NCI-H2081 (cell line): ENCODE measurements around the gene AXL.
A peak's percentile ranks its signal among the peaks of the same experiment; 100 is the strongest.

Experiments used
- DNase-seq, 2 experiments: peaks; one replicate each; lab custom pipeline; 2025; lab: John Stamatoyannopoulos, UW

AXL gene

GRCh38 chr19:41235480-41235879 lies 16.5 kb downstream of the AXL start:
- DNase-seq = no peak

DNA sequence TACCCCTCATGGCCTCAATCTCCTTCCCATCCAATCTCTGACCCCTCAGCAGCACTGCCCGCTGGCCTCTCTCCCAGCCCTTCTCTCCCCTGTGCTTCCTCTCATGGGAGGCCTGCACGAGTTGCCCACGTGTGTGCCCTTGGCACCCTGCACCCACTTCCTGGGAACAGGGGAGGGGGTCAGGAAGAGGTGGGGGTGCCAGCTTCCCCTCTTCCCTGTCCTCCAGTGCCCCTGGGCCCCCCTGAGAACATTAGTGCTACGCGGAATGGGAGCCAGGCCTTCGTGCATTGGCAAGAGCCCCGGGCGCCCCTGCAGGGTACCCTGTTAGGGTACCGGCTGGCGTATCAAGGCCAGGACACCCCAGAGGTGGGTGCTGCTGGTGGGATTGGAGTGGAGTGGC lies 19.2 kb downstream of the AXL start:
- no peak for DNase-seq

GRCh38 chr19:41239363-41239762 lies 20.3 kb downstream of the AXL start:
- no peak for DNase-seq

- DNase-seq = no peak
Observed at GRCh38 chr19:41239961-41240574, 21.0 kb downstream of the AXL start.

- no peak for DNase-seq
Observed at GRCh38 chr19:41241859-41242258, 22.8 kb downstream of the AXL start.

GRCh38 chr19:41244117-41244516 lies 25.1 kb downstream of the AXL start:
- no peak for DNase-seq

DNA sequence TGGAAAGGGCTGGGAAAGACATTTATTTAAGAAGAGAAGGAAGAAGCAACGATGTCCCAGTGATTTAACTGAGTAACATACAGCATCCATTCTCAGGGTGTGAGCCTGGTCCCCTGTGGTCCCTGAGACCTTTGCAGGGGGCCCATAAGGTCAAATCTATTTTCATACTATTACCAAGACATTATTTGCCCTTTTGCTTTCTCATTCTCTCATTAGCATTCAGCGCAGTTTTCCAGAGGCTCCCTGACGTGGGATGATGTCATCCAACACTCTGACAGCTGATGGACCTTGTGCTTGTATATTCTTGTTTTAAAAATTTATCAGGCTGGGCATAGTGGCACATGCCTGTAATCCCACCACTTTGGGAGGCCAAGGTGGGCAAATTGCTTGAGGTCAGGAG lies 26.8 kb downstream of the AXL start:
- no peak for DNase-seq

- no peak for DNase-seq
Observed at GRCh38 chr19:41248895-41249294, 29.9 kb downstream of the AXL start.

GRCh38 chr19:41249707-41250423 lies 30.8 kb downstream of the AXL start:
- no peak for DNase-seq

GRCh38 chr19:41253660-41254059 lies 34.6 kb downstream of the AXL start:
- DNase-seq = no peak

DNA sequence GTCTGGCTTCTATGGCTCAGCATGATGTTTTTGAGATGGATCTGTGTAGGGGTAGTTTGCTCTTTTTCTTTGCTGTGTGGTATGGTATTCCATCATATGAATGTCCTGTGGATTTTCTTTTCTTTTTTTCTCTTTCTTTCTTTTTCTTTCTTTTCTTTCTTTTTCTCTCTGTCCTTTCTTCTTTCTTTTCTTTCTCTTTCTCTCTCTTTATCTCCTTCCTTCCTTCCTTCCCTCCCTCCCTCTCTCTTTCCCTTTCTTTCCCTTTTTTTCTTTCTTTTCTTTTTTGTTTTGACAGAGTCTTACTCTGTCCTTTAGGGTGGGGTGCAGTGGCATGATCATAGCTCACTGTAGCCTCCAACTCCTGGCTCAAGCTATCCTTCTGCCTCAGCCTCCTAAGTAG lies 36.1 kb downstream of the AXL start:
- no peak for DNase-seq

GRCh38 chr19:41261474-41262190 lies 42.6 kb downstream of the AXL start:
- no peak for DNase-seq

GRCh38 chr19:41263042-41263849 lies 44.2 kb downstream of the AXL start:
- DNase-seq = peak; percentile 66 to 73

- DNase-seq = peak; percentile 100
Observed at GRCh38 chr19:41263850-41264580, 45.0 kb downstream of the AXL start, which contains the start of gene HNRNPUL1. Gene HNRNPUL1, plus strand, starts transcription at chr19:41264372. Its CDS starts 132 bp downstream, at chr19:41264504.

GRCh38 chr19:41264581-41265394 lies 45.8 kb downstream of the AXL start:
- DNase-seq = peak; percentile 39 to 56

DNA sequence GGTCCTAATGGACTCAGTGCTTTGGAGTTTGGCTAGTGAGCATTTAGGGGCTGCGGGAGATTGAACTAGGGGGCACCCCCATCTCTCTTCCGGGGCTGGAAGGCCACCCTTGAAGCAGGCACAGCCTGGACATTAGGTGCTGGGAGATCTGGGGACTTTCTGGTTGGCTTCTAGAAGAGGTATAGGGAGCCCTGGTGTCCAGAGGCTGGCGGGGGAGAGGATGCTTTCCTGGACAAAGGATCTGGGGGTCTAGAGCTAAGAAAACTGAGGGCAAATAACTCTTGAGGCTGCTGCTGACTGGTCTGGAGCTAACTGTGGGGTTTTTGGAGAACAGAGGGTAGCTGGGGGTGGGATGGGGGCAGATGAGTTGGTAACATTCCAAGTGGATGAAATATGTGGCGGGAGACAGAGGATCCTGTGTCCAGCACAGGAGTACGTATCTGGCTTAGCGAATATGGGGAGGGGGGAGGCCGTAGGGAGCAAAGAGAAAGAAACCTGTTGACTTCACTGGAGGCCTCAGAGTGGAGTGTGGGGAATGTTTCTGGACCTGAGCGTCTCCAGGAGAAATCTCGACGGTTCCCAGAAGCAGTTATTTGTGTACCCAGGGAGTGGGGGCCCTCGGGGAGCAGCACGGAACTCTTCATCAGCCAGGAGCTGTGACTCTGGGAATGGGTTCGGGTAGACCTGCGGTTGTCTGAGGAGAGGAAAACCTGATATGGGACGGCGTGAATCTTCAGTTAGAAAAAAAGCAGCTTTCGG lies 46.6 kb downstream of the AXL start:
- DNase-seq = peak in 1 of 2 experiments; percentile 26

DNA sequence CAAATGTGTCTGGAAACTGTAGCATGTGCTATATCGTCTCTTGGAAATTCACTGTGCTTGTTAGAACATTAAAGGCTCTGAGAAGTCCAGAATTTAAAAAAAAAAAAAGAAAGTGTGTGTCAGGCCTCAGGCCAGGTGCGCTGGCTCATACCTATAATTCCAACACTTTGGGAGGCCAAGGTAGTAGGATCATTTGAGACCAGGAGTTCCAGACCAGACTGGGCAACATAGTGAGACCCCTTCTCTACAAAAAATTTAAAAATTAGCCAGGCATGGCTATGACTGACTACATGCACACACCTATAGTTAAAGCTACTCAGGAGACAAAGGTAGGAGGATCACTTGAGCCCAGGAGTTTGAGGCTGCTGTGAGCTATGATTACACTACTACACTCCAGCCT lies 50.0 kb downstream of the AXL start:
- no peak for DNase-seq

DNA sequence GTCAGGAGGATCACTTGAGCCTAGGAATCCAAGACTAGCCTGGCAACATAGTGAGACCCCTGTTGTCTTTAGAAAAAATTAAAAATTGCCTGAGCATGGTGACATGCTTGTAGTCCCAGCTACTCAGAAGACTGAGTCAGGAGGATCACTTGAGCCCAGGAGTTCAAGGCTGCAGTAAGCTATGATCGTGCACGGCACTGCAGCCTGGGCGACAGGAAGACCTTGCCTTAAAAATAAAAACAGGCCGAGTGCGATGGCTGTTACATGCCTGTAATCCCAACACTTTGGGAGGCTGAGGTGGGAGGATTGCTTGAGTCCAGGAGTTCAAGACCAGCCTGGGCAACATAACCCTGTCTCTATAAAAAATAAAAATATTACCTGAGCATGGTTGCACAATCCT lies 50.5 kb downstream of the AXL start:
- DNase-seq = no peak

DNA sequence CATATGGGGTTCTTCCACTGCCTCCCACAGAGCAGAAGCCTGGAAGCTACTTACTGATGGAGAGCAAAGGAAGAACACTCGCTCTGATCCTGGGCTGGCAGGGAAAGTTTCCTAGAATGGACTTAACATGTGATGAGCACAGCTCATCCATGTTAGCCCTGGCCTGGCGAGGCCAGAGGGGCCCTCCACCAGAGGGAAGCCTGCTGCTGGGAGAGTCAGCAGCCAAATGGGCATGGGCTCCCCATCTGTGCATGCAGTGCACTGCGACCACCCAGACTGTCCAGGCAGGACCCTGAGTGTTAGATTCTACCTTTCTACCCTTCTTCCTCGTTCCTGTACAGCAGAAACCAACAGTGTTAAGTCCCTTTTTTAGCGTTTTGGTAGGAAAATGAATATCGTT lies 54.1 kb downstream of the AXL start:
- DNase-seq = no peak

GRCh38 chr19:41274802-41275201 lies 55.8 kb downstream of the AXL start:
- DNase-seq = no peak
